ENCODE results near the gene RSPH6A. TPM values are rescaled to one million over a fixed set of nuclear protein-coding genes. Genes with fewer than 3 reads are reported as not detected.

The RSPH6A gene
- total RNA-seq, 4 donors from 2014 or later, result 0.30 TPM; not detected in 3

DNA sequence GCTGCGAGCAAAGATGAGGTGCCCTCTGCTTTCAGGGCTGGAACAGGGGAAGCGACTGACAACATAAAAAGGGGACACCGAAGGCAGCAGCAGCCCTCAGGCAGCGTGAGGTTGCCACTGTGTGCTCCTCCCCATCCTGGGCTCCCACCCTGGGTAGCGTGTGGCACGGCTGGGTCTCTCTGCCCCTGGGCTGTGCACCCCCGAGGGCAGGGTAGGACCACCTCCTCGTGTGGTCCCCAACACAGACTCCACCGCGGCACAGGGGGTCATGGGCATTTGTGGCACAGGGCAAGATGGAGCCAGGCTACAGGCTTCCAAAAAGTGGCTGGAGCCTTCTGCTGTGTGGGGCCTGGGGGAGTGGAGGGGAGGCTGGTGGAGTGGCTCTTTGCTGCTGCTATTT lies 6.5 kb upstream of the RSPH6A start:
- DNase-seq (ENCODE audit: low spot score in 2 of 2), result no peak
- WGBS, 2 donors, result 61 to 62% methylated on average over 4 to 7 of the region's 10 CpGs
- H3K36me3 ChIP-seq, result peaks cover 4 to 88% (median 19%) of the 10 kb centered on the region in 3 donors
- H3K4me1 ChIP-seq, result peaks cover 0 to 6% (median 3%) of the 10 kb centered on the region in 4 donors
- H3K27me3 ChIP-seq, result no peaks in the 10 kb centered on the region
- TF ChIP-seq CTCF (IDR thresholded peaks at IDR 0.05) (no peak), EP300 (IDR thresholded peaks at IDR 0.05) (no peak), POLR2A (IDR thresholded peaks at IDR 0.05) (no peak)
- H3K9me3 ChIP-seq, result no peaks in the 10 kb centered on the region
- no peak overlapping the region for H3K4me3 ChIP-seq
- H3K27ac ChIP-seq, result no peak overlapping the region

DNA sequence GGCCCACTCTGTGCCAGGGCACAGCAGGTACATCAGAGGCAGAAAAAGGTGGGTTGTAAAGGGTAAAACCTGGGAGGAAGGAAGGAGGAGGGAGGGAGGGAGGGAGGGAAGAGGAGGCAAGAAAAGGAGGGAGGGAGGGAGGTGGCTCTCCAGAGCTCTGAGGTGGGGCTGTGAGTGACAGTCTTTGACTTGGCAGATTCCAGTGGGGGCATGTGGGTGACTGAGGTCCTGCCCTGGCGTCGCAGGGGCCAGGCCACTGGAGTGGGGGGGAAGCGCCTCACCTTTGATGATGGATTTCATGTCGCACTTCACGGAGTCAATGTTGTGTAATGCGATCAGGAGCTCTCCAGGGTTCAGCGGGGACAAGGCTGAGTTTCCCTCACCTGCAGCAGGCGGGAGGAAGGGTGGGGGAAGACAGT lies 6.0 kb upstream of the RSPH6A start:
- Histone ChIP-seq H3K9me3 (no peaks in the 10 kb centered on the region), H3K4me1 (peaks cover 0 to 9% (median 3%) of the 10 kb centered on the region in 4 donors), H3K36me3 (peaks cover 4 to 84% (median 19%) of the 10 kb centered on the region in 3 donors), H3K4me3 (no peak overlapping the region), H3K27ac (no peak overlapping the region), H3K27me3 (no peaks in the 10 kb centered on the region)
- no peak for TF ChIP-seq POLR2A (IDR thresholded peaks at IDR 0.05)
- no peak for DNase-seq (ENCODE audit: low spot score in 2 of 2)
- WGBS, 2 donors, result 81 to 86% methylated on average over 8 of the region's 8 CpGs

DNA sequence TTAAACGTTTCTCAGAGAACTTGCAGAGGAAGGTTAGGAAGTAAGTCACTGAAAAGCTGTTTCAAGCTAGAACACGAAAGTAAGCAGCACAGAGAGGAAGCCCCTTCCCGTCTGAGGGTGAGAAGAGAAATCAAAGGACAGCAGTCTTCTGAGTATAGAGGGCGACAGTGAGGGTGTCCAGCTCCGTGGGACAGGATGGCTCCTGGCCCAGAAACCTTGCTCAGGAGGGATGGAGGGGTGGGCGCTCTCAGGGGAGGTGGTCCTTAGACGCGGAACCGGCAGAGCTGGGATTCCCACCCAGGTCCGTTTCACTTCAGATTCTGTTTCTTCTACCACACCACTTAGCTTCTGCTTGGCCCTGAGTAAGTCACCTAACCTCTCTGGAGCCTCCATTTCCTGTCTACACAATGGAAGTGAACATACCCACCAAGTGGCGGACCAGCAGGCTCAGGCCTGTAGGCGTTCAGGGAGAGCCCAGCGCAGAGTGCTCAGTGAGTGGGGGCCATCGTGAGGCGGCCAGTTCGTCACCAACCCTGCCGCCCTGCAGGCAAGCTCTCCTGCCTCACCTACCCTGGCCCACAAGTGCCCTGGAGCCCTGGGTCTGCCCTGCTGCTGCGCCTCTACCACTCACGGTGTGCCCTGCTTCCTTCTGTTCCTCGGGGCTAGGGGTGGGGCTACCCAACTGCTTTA lies 5.5 kb upstream of the RSPH6A start:
- Histone ChIP-seq H3K4me3 (no peak overlapping the region), H3K9me3 (no peaks in the 10 kb centered on the region), H3K27me3 (peaks cover 0 to 3% of the 10 kb centered on the region in 2 donors), H3K27ac (no peak overlapping the region), H3K4me1 (peaks cover 0 to 14% (median 3%) of the 10 kb centered on the region in 4 donors), H3K36me3 (peaks cover 4 to 78% (median 14%) of the 10 kb centered on the region in 3 donors)
- whole genome bisulfite sequencing, 2 donors, result 64 to 73% methylated on average over 16 to 18 of the region's 20 CpGs
- TF ChIP-seq EP300 (IDR thresholded peaks at IDR 0.05) (no peak), CTCF (IDR thresholded peaks at IDR 0.05) (no peak), POLR2A (IDR thresholded peaks at IDR 0.05) (no peak)
- DNase-seq (ENCODE audit: low spot score in 2 of 2), result no peak

DNA sequence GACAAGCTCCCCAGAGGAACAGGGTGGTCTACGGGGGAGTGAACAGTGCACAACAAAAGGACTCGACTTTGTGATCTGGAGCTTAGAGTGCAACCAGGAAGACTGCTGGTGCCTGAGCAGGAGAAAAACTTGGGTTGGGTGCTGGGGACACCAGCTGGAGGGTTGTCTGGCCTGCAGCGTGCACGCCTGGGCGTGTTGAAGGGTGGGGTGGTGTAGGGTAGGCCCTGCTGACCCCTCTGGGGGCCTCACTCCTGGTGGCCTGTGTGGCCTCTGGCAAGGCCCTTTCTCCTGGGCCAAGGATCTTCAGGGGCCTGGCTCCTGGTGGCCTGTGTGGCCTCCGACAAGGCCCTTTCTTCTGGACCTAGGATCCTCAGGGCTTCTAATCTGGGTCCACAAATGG lies 4.7 kb upstream of the RSPH6A start:
- no peak for TF ChIP-seq POLR2A (IDR thresholded peaks at IDR 0.05)
- no peak for TF ChIP-seq EP300 (IDR thresholded peaks at IDR 0.05)
- no peak for TF ChIP-seq CTCF (IDR thresholded peaks at IDR 0.05)
- no peak overlapping the region for H3K4me3 ChIP-seq
- no peaks in the 10 kb centered on the region for H3K9me3 ChIP-seq
- H3K36me3 ChIP-seq, result peaks cover 4 to 76% (median 11%) of the 10 kb centered on the region in 3 donors
- DNase-seq (ENCODE audit: low spot score in 2 of 2), result no peak
- peaks cover 0 to 21% (median 3%) of the 10 kb centered on the region in 4 donors for H3K4me1 ChIP-seq
- H3K27ac ChIP-seq, result no peak overlapping the region
- peaks cover 0 to 5% of the 10 kb centered on the region in 2 donors for H3K27me3 ChIP-seq
- WGBS, 2 donors, result 85% methylated on average over 6 of the region's 6 CpGs

GRCh38 chr19:45817725-45818301 lies 2.7 kb upstream of the RSPH6A start:
- Histone ChIP-seq H3K27me3 (peaks cover 0 to 9% of the 10 kb centered on the region in 2 donors), H3K27ac (no peak overlapping the region), H3K9me3 (no peaks in the 10 kb centered on the region), H3K4me1 (peaks cover 0 to 21% (median 3%) of the 10 kb centered on the region in 4 donors), H3K4me3 (no peak overlapping the region), H3K36me3 (peaks cover 0 to 63% (median 0%) of the 10 kb centered on the region in 3 donors)
- no peak for DNase-seq (ENCODE audit: low spot score in 2 of 2)
- no peak for TF ChIP-seq EP300 (IDR thresholded peaks at IDR 0.05)
- TF ChIP-seq CTCF (IDR thresholded peaks at IDR 0.05), result no peak
- 74 to 79% methylated on average over 11 to 16 of the region's 19 CpGs for WGBS, 2 donors
